Measurements from ENCODE around the gene DENND5B.

DNA sequence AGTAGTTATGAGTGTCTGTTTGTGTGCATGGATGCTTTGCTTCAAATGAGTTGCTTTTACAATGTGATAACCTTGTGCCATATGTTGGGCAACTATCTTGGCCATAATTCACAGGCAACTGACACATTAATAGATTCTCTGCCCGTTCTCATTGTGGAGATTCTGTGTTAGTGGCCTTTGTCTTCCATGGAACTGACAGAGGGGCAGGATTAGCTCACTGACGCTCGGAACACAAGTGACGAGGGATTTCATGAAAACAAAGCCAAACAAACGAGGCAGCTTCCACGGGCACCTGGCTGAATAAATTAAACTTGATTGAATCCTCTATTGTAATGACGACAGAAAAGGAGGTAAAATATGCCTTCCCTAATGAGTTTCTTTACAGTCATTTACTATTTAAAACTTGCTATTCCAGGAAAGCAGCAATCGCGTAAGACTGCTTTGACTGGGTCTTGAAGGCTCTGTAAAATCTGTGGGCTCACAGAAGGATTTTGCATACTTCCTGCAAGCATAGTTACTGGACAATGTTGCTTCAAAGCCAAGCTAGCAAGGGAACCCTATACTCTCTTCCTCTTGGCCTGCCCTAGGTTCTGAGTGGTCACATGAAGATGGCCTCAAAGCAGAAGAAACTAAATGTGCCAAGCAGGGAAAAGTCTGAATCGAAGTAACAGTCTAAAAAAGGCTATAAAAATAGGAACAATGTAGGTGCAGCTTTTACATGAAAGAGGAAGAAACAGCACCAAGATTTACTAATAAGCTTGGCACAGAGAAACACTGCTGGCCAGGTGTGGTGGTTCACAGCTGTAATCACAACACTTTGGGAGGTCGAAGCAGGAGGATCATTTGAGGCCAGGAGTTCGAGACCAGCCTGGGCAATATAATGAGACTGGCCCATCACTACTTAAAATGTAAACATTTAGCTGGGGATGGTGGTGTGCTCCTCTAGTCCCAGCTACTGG is 236.9 kb downstream of the DENND5B start:
- TF ChIP-seq, protein P1, sequence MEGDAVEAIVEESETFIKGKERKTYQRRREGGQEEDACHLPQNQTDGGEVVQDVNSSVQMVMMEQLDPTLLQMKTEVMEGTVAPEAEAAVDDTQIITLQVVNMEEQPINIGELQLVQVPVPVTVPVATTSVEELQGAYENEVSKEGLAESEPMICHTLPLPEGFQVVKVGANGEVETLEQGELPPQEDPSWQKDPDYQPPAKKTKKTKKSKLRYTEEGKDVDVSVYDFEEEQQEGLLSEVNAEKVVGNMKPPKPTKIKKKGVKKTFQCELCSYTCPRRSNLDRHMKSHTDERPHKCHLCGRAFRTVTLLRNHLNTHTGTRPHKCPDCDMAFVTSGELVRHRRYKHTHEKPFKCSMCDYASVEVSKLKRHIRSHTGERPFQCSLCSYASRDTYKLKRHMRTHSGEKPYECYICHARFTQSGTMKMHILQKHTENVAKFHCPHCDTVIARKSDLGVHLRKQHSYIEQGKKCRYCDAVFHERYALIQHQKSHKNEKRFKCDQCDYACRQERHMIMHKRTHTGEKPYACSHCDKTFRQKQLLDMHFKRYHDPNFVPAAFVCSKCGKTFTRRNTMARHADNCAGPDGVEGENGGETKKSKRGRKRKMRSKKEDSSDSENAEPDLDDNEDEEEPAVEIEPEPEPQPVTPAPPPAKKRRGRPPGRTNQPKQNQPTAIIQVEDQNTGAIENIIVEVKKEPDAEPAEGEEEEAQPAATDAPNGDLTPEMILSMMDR (IDR thresholded peaks at IDR 0.05 in 8 of 11, conservative IDR thresholded peaks at IDR 0.05 in 3 of 11), result no peak
- no peak for TF ChIP-seq POLR2A (IDR thresholded peaks at IDR 0.05)
